ENCODE data around the gene CEACAM3. TPM values are rescaled to one million over a fixed set of nuclear protein-coding genes. Genes with fewer than 3 reads are reported as not detected.
"Not testable (repeated sequence)": the region's sequence is repeated elsewhere in the genome, so short reads cannot be mapped to it uniquely, and the experiment has no call there.

The CEACAM3 gene
- not detected in 2 replicates for total RNA-seq

- no peak for DNase-seq (ENCODE audit: low read depth, low spot score)
Observed at GRCh38 chr19:41796362-41796761, at the start of gene CEACAM3. CEACAM3 (plus strand) TSS chr19:41796587; CDS start chr19:41796678, 91 bp downstream.

- no peak for DNase-seq (ENCODE audit: low read depth, low spot score)
Observed at GRCh38 chr19:41746593-41747227, 49.7 kb upstream of the CEACAM3 start.

DNA sequence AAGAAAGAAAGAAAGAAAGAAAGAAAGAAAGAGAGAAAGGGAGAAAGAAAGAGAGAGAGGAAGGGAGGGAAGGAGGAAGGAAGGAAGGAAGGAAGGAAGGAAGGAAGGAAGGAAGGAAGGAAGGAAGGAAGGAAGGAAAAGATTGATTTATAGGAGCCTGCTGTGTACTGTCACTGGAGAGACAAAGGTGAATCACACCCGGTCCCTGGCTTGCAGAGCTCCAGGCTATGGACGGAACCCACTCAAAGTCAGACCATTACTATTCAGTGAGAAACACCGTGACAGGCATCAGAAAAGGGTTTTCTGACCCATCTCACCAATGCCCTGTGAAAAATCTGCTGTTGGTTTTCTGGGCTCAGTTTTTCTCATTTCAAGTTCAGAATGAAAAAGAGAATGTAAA lies 48.4 kb upstream of the CEACAM3 start:
- DNase-seq (ENCODE audit: low read depth, low spot score) = no peak

- not testable (repeated sequence) for DNase-seq (ENCODE audit: low read depth, low spot score)
Observed at GRCh38 chr19:41750248-41751134, 45.9 kb upstream of the CEACAM3 start.

- DNase-seq (ENCODE audit: low read depth, low spot score) = no peak
Observed at GRCh38 chr19:41753159-41753558, 43.2 kb upstream of the CEACAM3 start.

GRCh38 chr19:41753936-41754529 lies 42.4 kb upstream of the CEACAM3 start:
- no peak for DNase-seq (ENCODE audit: low read depth, low spot score)

DNA sequence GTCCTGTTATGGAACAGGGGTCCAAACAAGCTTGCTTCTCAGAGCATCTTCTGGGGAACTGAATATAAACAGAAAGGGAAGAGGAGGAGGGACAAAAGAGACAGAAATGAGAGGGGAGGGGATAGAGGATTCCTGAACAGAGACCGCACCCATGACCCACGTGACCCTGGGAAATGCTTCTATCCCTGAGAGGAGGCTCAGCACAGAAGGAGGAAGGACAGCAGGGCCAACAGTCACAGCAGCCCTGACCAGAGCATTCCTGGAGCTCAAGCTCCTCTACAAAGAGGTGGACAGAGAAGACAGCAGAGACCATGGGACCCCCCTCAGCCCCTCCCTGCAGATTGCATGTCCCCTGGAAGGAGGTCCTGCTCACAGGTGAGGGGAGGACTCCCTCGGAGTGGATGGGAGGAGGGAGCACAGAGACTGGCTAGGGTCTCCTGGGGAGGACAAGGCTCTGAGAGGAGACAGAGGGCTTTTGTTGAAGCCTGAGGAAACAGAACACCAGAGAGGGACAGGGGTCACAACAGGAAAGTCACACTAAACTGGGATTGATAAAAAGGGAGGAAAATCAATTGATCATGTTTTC lies 41.0 kb upstream of the CEACAM3 start, which contains the start of gene CEACAM6:
Gene CEACAM6 (plus strand): TSS at position 203 of the 586 bp plus-strand sequence. CDS start 109 bp downstream, at position 312.
- no peak for DNase-seq (ENCODE audit: low read depth, low spot score)

DNA sequence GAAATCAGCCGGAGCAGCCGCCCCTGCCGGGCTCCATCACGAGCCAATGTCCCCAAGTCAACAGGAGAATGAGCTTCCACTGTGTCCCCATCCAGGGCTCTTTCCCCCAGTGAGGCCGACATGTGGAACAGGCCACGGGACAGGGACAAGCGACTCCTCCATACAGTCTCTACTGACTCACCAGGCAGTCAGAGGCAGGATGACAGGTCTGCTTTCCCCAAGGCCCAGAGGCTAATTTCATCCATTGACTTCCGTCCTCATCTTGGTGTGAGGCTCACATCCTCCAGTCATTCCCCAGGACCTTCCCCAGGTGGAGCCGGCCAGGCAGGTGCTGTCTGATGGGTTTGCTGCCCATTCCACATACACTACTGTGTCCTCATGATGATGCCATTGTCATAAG lies 37.5 kb upstream of the CEACAM3 start:
- no peak for DNase-seq (ENCODE audit: low read depth, low spot score)

DNA sequence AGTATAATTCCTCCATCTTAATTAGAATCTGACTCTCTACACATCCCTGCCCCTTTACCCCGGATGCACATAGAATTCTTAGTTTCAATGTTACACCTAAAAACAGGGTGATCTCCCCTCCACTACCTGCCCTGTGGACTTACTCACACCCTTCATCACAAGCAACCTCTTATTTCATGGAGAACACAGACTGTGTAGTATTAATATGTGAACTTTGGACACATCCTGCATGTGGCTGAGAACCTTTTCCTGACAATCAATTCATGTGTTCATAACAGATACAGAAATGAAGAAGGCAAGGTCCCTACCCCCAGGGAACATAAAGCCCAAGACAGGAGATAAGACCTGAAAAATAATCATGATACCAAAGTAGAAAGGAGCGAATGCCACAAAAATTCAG lies 29.3 kb upstream of the CEACAM3 start:
- DNase-seq (ENCODE audit: low read depth, low spot score) = no peak

DNA sequence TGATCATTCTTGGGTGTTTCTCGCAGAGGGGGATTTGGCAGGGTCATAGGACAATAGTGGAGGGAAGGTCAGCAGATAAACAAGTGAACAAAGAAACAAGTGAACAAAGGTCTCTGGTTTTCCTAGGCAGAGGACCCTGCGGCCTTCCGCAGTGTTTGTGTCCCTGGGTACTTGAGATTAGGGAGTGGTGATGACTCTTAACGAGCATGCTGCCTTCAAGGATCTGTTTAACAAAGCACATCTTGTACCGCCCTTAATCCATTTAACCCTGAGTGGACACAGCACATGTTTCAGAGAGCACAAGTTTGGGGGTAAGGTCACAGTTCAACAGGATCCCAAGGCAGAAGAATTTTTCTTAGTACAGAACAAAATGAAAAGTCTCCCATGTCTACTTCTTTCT lies 28.3 kb upstream of the CEACAM3 start:
- not testable (repeated sequence) for DNase-seq (ENCODE audit: low read depth, low spot score)

DNA sequence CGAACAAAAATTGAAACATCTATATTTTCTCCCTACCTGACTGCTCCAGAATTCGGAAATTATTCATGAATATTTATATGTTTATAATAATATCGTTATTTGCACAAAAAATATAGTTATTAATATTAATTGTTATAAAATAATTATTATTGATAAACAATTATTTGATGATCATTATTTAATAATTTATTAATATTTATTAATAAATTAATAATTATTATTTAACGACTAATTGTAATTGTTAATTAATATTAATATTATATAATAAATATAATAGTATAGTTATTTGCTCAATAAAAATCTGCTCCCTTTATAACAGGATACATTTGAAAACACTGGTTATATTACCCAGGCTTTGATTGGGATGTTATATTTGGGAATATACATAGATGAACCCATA lies 26.8 kb upstream of the CEACAM3 start:
- no peak for DNase-seq (ENCODE audit: low read depth, low spot score)

- DNase-seq (ENCODE audit: low read depth, low spot score) = no peak
Observed at GRCh38 chr19:41771410-41771809, 25.0 kb upstream of the CEACAM3 start.

DNA sequence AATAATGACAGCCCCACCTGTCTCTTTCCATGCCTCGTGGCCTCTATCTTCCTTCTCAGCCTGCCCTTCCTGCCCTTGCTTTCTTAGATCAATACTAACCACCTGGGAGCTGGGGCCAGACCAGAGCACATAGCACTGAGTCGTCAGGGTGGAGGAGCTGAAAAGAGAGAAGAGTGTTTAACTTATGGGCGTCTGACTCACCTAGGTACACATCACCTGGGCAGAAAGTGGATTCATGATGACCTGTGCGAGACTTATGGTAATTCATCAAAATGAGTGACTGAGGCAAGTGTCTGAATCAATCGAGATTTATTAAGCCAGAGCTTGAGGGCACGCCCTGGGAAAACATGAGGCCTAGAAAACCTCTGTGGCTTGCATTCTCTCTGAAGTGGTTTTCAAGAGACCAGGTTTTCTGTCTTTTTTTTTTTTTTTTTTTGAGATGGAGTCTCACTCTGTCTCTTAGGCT lies 21.8 kb upstream of the CEACAM3 start:
- DNase-seq (ENCODE audit: low read depth, low spot score) = no peak

DNA sequence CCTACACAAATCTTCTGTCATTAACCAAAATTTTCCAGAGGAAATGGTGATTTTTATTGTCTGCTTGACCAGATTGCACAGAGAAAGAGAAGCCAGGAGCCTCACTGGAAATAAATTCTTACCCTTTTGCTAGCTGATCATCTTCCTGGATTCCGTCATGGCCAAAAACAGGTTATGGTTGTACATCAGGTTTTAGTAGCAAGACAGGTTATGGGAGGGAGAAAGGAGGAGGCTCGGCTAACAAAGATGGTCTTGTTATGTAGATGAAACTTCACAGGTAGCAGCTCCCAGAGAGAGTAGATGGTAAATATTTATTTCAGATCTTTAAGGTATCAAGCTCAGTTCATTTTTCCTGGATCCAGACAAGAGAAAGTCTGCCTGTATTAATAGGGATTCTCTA lies 19.7 kb upstream of the CEACAM3 start:
- DNase-seq (ENCODE audit: low read depth, low spot score) = no peak

GRCh38 chr19:41783612-41784011 lies 12.8 kb upstream of the CEACAM3 start:
- no peak for DNase-seq (ENCODE audit: low read depth, low spot score)

- DNase-seq (ENCODE audit: low read depth, low spot score) = no peak
Observed at GRCh38 chr19:41784312-41784711, 12.1 kb upstream of the CEACAM3 start.

GRCh38 chr19:41784743-41785142 lies 11.6 kb upstream of the CEACAM3 start:
- DNase-seq (ENCODE audit: low read depth, low spot score) = no peak

- DNase-seq (ENCODE audit: low read depth, low spot score) = peak; percentile 37
Observed at GRCh38 chr19:41785653-41786052, 10.7 kb upstream of the CEACAM3 start.

DNA sequence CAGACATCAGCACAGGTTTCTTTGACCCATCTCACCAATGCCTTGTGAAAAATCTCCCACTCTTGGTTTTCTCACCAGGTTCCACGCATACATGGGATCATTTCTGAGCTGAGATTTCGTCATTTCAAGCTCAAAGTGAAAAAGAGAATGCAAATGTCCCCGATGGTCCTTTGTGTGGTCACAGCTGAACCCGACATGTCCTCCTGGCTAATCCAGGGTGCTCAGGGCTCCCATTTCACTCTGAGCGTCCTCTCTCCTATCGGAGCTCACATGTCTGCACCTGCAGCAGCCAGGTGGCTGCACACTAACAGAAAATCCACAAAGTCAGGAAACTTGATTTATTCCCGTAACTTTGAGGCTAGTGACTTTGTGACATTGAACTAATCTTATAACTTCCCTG lies 9.3 kb upstream of the CEACAM3 start:
- no peak for DNase-seq (ENCODE audit: low read depth, low spot score)

GRCh38 chr19:41788518-41788917 lies 7.9 kb upstream of the CEACAM3 start:
- DNase-seq (ENCODE audit: low read depth, low spot score) = not testable (repeated sequence)

- not testable (repeated sequence) for DNase-seq (ENCODE audit: low read depth, low spot score)
Observed at GRCh38 chr19:41789053-41789452, 7.3 kb upstream of the CEACAM3 start.

Measured in pulmonary artery endothelial cell (primary cell).